Activated CD4-positive, alpha-beta T cell treated with anti-CD3 and anti-CD28 coated beads, Interleukin-2, amount 50 U/mL, for 16 hours (primary cell): ENCODE data around the gene ZSWIM4.

Experiments
- DNase-seq: peaks from one replicate; pipeline ENCODE4 v3.0.0-alpha.2; 2020

Gene ZSWIM4

DNA sequence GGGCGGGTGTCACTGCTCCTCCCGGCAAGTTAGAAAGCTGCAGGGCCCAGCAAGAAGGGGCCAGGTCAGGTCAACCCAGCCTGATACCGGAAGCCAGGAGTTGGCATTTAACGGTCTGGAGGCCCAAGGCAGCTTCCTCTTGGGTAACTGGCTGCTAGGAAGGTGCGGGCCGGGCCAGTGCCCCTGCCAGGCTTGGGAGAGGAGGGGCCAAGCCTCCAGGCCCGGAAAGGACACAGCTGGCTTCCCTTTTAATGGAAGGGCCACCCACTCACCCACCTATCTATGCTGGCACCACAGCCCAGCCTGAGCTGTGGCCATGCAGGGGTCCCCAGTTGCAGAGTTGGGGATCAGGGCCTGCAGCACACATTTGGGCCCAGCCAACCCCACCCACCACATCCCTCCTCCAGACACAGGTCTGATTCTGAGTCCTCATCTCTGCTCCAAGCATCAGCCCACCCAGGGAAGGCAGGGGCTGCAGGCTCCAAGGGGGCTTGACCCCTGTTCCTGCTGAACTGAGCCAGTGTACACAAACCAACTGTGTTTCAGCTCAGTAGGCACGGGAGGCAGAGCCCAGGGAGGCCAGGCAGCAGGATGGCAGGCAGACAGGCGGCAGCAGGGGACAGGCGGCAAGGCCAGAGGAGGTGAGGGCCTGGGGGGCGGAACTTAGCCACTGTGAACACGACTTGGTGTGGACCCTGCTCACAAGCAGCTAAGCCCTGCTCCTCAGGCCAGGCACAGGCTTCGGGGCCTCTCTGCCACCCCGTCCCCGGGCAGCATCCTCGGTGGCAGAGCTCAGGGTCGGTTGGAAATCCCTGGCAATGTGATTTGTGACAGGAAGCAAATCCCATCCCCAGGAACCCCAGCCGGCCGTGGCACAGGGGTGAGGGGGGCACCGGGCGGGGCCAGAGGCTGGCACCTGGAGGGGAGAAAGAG lies 40.8 kb downstream of the ZSWIM4 start:
- no peak for DNase-seq

GRCh38 chr19:13838435-13839129 lies 43.3 kb downstream of the ZSWIM4 start:
- no peak for DNase-seq

DNA sequence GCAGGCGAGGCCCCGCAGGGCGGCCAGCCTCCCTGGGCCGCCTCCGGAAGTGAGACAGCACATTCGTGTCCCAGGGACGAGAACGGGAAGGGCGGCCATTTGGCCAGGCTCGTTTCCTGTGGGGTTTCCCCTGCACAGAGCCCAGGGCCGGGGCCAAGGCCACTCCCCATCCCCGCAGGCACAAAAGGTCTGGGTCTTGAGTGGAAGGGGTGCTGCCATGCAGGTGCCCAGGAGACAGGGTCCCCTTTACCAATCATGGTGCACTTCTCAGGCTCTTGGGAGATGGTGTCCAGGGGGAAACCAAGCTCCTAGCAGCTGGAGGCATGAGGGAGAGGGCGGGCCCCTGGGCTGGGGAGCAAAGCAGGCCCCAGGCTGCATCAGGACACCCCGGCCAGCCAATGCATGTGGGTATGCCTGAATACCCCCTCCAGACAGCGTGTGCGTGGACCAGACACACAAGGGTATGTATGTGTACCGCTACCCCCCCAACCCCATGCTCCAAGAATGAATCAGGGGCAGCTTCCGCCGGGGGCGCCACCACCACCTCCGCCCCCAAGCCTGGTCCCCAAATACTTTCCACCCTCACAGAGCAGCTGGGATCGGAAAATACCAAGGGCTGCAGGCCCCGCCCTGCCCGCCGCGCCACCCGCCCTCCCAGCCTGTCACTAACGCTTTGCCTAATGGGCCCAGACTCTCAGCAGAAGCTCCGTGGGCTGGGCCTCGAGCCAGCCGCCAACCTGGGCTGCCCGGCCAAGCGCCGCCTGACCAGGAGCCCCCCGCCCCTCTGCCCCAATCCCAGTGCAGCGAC lies 44.1 kb downstream of the ZSWIM4 start:
- peak; percentile 93 for DNase-seq

- DNase-seq = no peak
These were observed 44.7 kb downstream of the ZSWIM4 start for GRCh38 chr19:13839938-13840304.

GRCh38 chr19:13840305-13841085 lies 45.3 kb downstream of the ZSWIM4 start:
- DNase-seq = peak; percentile 60

DNA sequence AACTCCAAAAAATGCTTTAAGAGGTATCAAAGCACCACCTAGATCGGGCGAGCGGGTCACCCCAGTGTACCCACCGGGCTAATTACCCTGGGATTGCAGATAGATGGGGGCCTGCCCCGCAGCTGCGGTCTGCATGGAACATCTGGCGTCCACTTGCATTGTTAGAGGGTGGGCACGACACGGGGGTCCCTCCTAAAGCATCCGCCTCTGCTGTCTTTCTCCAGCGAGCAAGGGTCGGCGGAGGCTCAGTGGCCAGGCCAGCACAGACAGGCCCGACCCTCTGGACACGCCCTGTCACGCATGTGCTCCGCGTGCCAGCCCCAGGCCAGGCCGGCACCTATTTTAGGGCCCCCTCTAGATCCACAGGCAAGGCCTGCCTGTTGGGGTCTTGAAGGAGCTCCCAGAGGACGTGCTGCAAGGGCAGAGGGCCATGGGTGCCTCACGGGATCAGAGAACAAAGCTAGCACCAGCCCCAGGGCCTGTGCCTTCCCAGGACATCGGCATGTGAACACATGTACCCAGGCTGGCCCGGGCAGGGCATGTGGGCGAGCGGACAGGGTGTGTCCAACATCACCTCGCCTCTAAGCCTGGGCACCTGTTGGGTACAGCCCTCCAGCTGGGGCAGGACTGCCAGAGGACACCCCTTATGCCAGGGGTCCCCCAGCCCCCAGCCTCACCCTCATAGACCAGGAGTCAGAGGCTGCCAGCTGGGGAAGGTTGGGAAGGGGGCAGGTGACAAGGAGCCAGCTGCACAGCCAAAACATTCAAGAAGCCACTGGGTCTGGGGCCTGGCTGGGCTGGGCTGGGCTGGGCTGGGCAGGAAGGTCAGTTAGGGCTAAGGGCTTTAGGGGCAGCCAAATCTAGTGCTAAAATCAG lies 46.1 kb downstream of the ZSWIM4 start:
- DNase-seq = no peak

- DNase-seq = no peak
These were observed 46.7 kb downstream of the ZSWIM4 start for GRCh38 chr19:13841962-13842290.

DNA sequence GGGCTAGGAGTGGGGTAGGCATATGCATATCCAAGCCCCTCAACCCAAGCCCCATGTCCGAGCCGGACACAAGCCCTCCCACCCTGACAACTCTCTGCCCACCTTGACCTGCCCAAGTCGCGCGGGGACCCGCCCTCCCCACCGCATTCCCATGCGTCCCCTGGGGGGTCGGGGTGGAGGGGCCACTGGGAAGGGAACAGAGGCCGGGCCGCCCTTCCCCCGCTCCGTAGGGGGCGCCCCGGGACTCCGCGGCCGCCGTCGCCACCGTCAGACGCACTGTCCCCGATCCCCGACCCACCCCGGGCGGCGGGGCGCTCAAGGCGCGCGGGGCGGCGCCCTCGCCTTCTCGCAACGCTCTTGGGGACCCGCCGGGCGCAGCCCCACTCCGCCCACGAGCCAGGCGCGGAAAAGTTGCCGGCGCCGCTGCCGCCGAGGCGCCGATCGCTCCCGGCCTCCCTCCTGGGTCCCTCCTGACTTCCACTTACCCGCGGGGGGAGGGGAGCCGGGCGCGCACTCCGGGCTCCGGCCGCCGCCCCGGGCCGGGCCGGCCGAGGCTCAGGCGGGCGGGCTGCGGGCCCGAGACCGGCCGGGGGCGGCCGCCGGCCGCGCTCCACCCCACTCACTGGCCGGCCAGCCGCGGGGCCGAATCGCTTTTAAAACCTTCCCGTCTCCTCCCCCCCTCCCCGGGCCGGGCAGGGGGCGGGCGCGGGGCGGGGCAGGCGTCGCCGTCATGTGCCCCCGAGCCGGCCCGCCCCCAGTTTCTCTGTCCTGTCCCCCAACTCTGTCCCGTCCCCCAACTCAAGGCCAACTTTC lies 47.3 kb downstream of the ZSWIM4 start:
- peak; percentile 78 for DNase-seq

GRCh38 chr19:13843104-13843921 lies 48.1 kb downstream of the ZSWIM4 start:
- no peak for DNase-seq

DNA sequence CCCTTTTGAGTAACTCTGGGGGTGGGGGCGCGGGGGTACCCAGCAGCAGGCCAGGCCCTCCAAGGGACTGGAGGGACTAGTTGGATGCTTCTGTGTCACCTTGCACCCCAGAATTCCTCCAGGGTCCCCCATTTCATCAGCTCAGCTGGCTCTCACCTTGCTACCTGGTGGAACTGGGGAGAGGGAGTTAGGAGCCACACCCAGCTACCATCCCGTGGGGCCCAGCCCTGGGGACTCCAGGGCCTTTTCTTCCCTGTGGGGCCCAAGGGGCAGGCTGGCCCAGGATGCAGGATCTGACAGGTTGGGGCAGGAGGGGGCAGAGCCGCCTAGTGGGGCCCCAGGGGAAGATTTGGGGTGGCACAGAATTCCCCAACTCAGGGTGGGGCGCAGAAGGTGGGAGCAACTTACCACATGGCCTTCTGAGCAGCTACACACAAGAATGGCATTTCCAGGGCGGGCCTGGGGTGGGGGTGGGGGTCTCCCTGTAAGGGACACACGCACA lies 48.9 kb downstream of the ZSWIM4 start:
- DNase-seq = no peak

DNA sequence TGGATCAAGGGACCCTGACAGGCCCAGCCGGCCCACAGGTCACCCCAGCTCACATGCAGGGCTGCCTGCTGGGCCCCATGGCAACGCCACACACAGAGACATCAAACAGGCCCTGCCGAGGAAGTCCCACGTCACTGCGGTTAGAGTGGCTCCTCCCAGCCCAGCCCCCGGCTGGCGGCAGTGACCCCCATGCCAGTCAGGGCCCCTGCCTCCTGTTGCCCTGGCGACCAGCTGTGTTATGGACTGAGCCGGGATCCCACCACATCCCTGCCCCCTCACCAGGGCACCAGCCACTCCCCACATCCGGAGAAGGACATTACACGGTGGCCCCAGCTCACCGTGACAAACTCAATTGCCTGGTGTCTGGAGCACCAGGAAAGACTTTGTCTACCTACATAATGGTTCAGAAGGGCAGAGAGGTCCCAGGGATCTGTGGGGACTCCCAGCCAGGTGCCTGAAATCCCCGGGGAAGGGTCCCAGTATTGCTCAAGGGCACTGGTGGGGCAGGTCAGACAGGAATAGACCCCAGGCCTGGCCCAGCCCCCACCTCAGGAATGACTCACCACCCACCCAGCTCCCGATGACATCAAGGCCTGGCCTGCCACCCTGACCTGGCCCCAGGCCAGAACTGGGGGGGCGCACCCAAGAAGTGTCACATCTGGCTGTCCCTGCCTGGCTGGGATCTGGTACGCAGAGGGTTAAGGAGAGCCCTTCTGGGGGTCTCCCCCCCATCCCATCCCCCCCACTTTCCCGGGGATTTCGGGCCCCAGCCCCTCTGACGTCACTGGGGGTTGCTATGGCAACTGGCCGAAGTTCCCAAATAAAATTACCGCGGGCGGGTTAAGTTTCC lies 51.5 kb downstream of the ZSWIM4 start:
- DNase-seq = peak; percentile 96

- DNase-seq = peak; percentile 85
These were observed 52.4 kb downstream of the ZSWIM4 start for GRCh38 chr19:13847407-13848339.

- no peak for DNase-seq
These were observed 53.1 kb downstream of the ZSWIM4 start for GRCh38 chr19:13848340-13848677.

- DNase-seq = no peak
These were observed 53.8 kb downstream of the ZSWIM4 start for GRCh38 chr19:13848798-13849676.

DNA sequence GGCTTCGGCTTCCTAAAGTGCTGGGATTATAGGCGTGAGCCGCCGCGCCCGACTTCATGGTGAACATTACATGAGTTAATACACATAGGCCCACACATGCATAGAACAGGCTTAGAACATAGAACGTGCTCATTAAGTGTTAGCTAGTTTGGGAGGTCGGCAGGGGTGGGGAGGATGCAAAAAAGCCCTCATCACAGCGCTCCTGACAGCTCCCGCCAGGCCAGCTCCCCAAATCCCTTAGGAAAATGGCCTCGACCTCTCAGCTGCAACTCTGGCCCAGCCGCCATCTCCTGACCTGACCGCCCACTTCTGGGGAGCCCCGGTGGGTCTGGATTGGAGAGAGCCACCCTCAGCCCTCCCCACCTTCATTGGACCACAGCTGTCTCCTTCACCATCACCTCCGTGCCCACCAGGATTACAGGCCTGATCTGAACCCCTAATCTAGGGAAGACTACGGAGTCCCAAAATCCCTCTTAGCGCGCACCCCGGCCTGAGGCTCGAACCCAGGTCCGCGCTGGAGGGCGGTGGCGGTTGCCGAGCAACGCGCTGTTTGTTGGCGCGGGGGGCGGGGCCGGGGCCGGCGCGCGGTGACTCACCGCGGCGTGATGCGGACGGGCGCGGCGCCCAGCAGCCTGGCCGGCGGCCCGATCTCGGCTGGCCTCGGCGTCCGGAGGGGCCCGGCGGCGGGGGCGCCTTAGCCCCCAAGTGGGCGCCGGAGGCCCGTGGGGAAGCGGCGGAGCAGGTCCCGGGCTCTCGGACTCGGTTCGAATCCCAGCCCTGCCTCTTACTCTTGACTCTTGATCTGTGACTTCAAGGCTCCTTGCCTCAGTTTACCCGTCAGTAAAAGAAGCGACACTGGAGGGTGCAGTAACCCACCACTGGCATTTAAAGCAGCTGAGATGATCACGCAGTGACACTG lies 55.0 kb downstream of the ZSWIM4 start:
- DNase-seq = peak; percentile 71
